CD4-positive, alpha-beta memory T cell (primary cell): ENCODE results near the gene TOP2B. TPM values are rescaled to one million over a fixed set of nuclear protein-coding genes. Genes with fewer than 3 reads are reported as not detected.

Experiments
- CTCF ChIA-PET: fragments of 350-600 bp; sonication (Branson Sonifier 250); formaldehyde crosslinking; loops from one replicate; lab custom pipeline; 2021; ENCODE audit warnings: inconsistent platforms; ENCODE audit not compliant: partially characterized antibody; lab: Charles Lee
- POLR2A ChIA-PET: fragments of 350-600 bp; sonication (Branson Sonifier 250); formaldehyde crosslinking; loops from one replicate; lab custom pipeline; 2021; ENCODE audit not compliant: partially characterized antibody; lab: Charles Lee
- DNase-seq, 5 donors: peaks; one replicate each; pipeline versions ENCODE4 v3.0.0 to v3.0.0-alpha.2; 2020 to 2022; ENCODE audit warnings: mixed read lengths in 1 of 5
- H3K27ac ChIP-seq: one replicate; pipeline ENCODE4 v1.7.0; 2013; ENCODE audit warnings: low read depth, low read length
- H3K27me3 ChIP-seq: 2 replicates; pipeline ENCODE4 v1.7.0; 2013; ENCODE audit warnings: mild to moderate bottlenecking, low read length, moderate library complexity; ENCODE audit not compliant: insufficient read depth
- H3K36me3 ChIP-seq: 2 replicates; pipeline ENCODE4 v1.7.0; 2013; ENCODE audit warnings: mild to moderate bottlenecking, low read length, moderate library complexity; ENCODE audit not compliant: insufficient read depth
- H3K4me1 ChIP-seq: 2 replicates; pipeline ENCODE4 v1.7.0; 2013; ENCODE audit warnings: mild to moderate bottlenecking, low read length, moderate library complexity; ENCODE audit not compliant: insufficient read depth
- H3K4me3 ChIP-seq, 2 donors: one replicate each; pipeline ENCODE4 v1.7.0; 2013; ENCODE audit warnings: low read length in 2 of 2, mild to moderate bottlenecking in 1 of 2
- H3K9me3 ChIP-seq, 2 donors: one replicate each; pipeline ENCODE4 v1.7.0; 2013; ENCODE audit warnings: low read length in 2 of 2, control low read depth in 1 of 2; ENCODE audit not compliant: control insufficient read depth in 1 of 2
- H3K27ac Mint-ChIP-seq, 7 donors: one replicate each; pipeline ENCODE4 v1.8.0; 2020 to 2021; ENCODE audit warnings: mixed read lengths in 7 of 7, mild to moderate bottlenecking in 6 of 7, inconsistent platforms in 3 of 7, moderate library complexity in 3 of 7
- H3K27me3 Mint-ChIP-seq, 2 donors: one replicate each; pipeline ENCODE4 v1.8.0; 2020 to 2021; ENCODE audit warnings: mixed read lengths in 2 of 2
- H3K36me3 Mint-ChIP-seq, 2 donors: one replicate each; pipeline ENCODE4 v1.8.0; 2020 to 2021; ENCODE audit warnings: mixed read lengths in 2 of 2, inconsistent platforms in 1 of 2, mild to moderate bottlenecking in 1 of 2
- H3K4me1 Mint-ChIP-seq, 4 donors: one replicate each; pipeline ENCODE4 v1.8.0; 2020 to 2021; ENCODE audit warnings: mixed read lengths in 4 of 4, mild to moderate bottlenecking in 1 of 4
- H3K4me3 Mint-ChIP-seq, 8 donors: one replicate each; pipeline ENCODE4 v1.8.0; 2020 to 2021; ENCODE audit warnings: mixed read lengths in 8 of 8, mild to moderate bottlenecking in 7 of 8, moderate library complexity in 6 of 8, inconsistent platforms in 3 of 8
- H3K9me3 Mint-ChIP-seq, 8 donors: one replicate each; pipeline ENCODE4 v1.8.0; 2020 to 2021; ENCODE audit warnings: mixed read lengths in 8 of 8, mild to moderate bottlenecking in 5 of 8, inconsistent platforms in 3 of 8, moderate library complexity in 1 of 8
- intact Hi-C: fragments of 100-400 bp; cut with micrococcal nuclease; formaldehyde crosslinking; loops from one replicate; pipeline ENCODE4 v1.15.1; 2023
- polyA plus RNA-seq, 2 donors: library from polyadenylated mRNA; unstranded; fragments of 300-500 nt; fragmentation: Illumina TruSeq; gene quantifications; one replicate each; pipeline ENCODE4 v1.2.3, GENCODE V29; 2021
- total RNA-seq, 2 experiments: library from RNA; stranded (reverse); gene quantifications; one replicate each; pipeline ENCODE4 v1.2.3, GENCODE V29; 2021

The TOP2B gene
- total and polyA plus RNA-seq, 4 experiments from 2014 or later: 28.9 to 175 (median 133) TPM

- Histone ChIP-seq H3K27me3 (no peaks in the 10 kb centered on the region), H3K27ac (no peak overlapping the region), H3K36me3 (no peaks in the 10 kb centered on the region), H3K4me3 (no peak overlapping the region), H3K9me3 (no peaks in the 10 kb centered on the region), H3K4me1 (no peaks in the 10 kb centered on the region)
- peaks cover 0 to 2% (median 0%) of the 10 kb centered on the region in 4 donors for H3K4me1 Mint-ChIP-seq
- H3K9me3 Mint-ChIP-seq: peaks cover 0 to 2% (median 0%) of the 10 kb centered on the region in 8 donors
- peaks cover 7 to 12% of the 10 kb centered on the region in 2 donors for H3K36me3 Mint-ChIP-seq
- H3K27ac Mint-ChIP-seq: peak overlapping the region in 2 of 7 donors; percentile 10 to 42
- H3K27me3 Mint-ChIP-seq: peaks cover 0 to under 1% of the 10 kb centered on the region in 2 donors
- no peak for DNase-seq
- H3K4me3 Mint-ChIP-seq: no peak overlapping the region
- intact Hi-C loops: loop anchor here (5.0 kb wide), 2 partner anchors 1405 to 1595 kb away; no protein-coding TSS in a partner anchor
- CTCF ChIA-PET: interaction anchor here (0.7 to 3.1 kb wide), 8 partner anchors 10 to 55 kb away, joined by 3 to 13 read pairs (median 4); no protein-coding TSS in a partner anchor
- POLR2A ChIA-PET: interaction anchor here (1.1 to 1.4 kb wide), 3 partner anchors 24 to 73 kb away, joined by 3 read pairs; no protein-coding TSS in a partner anchor
These were observed 72.2 kb downstream of the TOP2B start for GRCh38 chr3:25592510-25592968.

- no peak overlapping the region for H3K27ac ChIP-seq
- no peak overlapping the region for H3K27ac Mint-ChIP-seq
- no peaks in the 10 kb centered on the region for H3K27me3 ChIP-seq
- H3K4me1 ChIP-seq: no peaks in the 10 kb centered on the region
- no peaks in the 10 kb centered on the region for H3K9me3 ChIP-seq
- no peak for DNase-seq
- no peaks in the 10 kb centered on the region for H3K36me3 ChIP-seq
- intact Hi-C loops: loop anchor here (5.0 kb wide), 2 partner anchors 1403 to 1593 kb away; no protein-coding TSS in a partner anchor
- H3K36me3 Mint-ChIP-seq: no peaks in the 10 kb centered on the region
- CTCF ChIA-PET: no interaction called here
- H3K4me3 Mint-ChIP-seq: no peak overlapping the region
- H3K9me3 Mint-ChIP-seq: peaks cover 0 to 2% (median 0%) of the 10 kb centered on the region in 8 donors
- no peak overlapping the region for H3K4me3 ChIP-seq
- POLR2A ChIA-PET: no interaction called here
- peaks cover 1 to 3% of the 10 kb centered on the region in 2 donors for H3K27me3 Mint-ChIP-seq
- peaks cover 0 to 2% (median 0%) of the 10 kb centered on the region in 4 donors for H3K4me1 Mint-ChIP-seq
These were observed 74.9 kb downstream of the TOP2B start for GRCh38 chr3:25589783-25590258.

GRCh38 chr3:25589104-25589782, 75.5 kb downstream of the TOP2B start:
- peaks cover 1 to 3% of the 10 kb centered on the region in 2 donors for H3K27me3 Mint-ChIP-seq
- H3K9me3 Mint-ChIP-seq: peaks cover 0 to 2% (median 0%) of the 10 kb centered on the region in 8 donors
- ChIA-PET POLR2A (no interaction called here), CTCF (interaction anchor here (1.2 kb wide), 1 partner anchor 17 kb away, joined by 3 read pairs; no protein-coding TSS in a partner anchor)
- no peaks in the 10 kb centered on the region for H3K27me3 ChIP-seq
- H3K4me3 ChIP-seq: no peak overlapping the region
- H3K36me3 ChIP-seq: no peaks in the 10 kb centered on the region
- H3K9me3 ChIP-seq: no peaks in the 10 kb centered on the region
- intact Hi-C loops: no loop called here
- H3K36me3 Mint-ChIP-seq: no peaks in the 10 kb centered on the region
- peaks cover 0 to 2% (median 0%) of the 10 kb centered on the region in 4 donors for H3K4me1 Mint-ChIP-seq
- no peak overlapping the region for H3K27ac ChIP-seq
- DNase-seq: no peak
- H3K4me1 ChIP-seq: no peaks in the 10 kb centered on the region
- peak overlapping the region in 2 of 7 donors; percentile 35 to 45 for H3K27ac Mint-ChIP-seq
- H3K4me3 Mint-ChIP-seq: no peak overlapping the region

GRCh38 chr3:25588441-25589103, 76.1 kb downstream of the TOP2B start:
- ChIA-PET POLR2A (no interaction called here), CTCF (interaction anchor here (1.2 to 1.4 kb wide), 2 partner anchors 16 to 61 kb away, joined by 3 read pairs; no protein-coding TSS in a partner anchor)
- DNase-seq: no peak
- H3K27ac Mint-ChIP-seq: no peak overlapping the region
- Histone ChIP-seq H3K9me3 (no peaks in the 10 kb centered on the region), H3K4me3 (no peak overlapping the region), H3K36me3 (no peaks in the 10 kb centered on the region), H3K27me3 (no peaks in the 10 kb centered on the region), H3K27ac (no peak overlapping the region), H3K4me1 (no peaks in the 10 kb centered on the region)
- no peak overlapping the region for H3K4me3 Mint-ChIP-seq
- no peaks in the 10 kb centered on the region for H3K36me3 Mint-ChIP-seq
- H3K27me3 Mint-ChIP-seq: peaks cover 1 to 3% of the 10 kb centered on the region in 2 donors
- H3K4me1 Mint-ChIP-seq: no peaks in the 10 kb centered on the region
- peaks cover 0 to 2% (median 0%) of the 10 kb centered on the region in 8 donors for H3K9me3 Mint-ChIP-seq
- intact Hi-C loops: no loop called here

- CTCF ChIA-PET: interaction anchor here (1.4 kb wide), 1 partner anchor 61 kb away, joined by 3 read pairs; no protein-coding TSS in a partner anchor
These were observed 76.7 kb downstream of the TOP2B start for GRCh38 chr3:25587975-25588374.

GRCh38 chr3:25587526-25587925, 77.2 kb downstream of the TOP2B start:
- H3K4me3 ChIP-seq: no peak overlapping the region
- no peaks in the 10 kb centered on the region for H3K9me3 ChIP-seq
- no peaks in the 10 kb centered on the region for H3K4me1 ChIP-seq
- no peak overlapping the region for H3K27ac ChIP-seq
- H3K36me3 ChIP-seq: no peaks in the 10 kb centered on the region
- CTCF ChIA-PET: interaction anchor here (1.4 kb wide), 1 partner anchor 62 kb away, joined by 3 read pairs; no protein-coding TSS in a partner anchor
- H3K4me1 Mint-ChIP-seq: no peaks in the 10 kb centered on the region
- H3K27me3 Mint-ChIP-seq: peaks cover 1 to 5% of the 10 kb centered on the region in 2 donors
- H3K27me3 ChIP-seq: no peaks in the 10 kb centered on the region
- H3K4me3 Mint-ChIP-seq: no peak overlapping the region
- POLR2A ChIA-PET: no interaction called here
- H3K36me3 Mint-ChIP-seq: no peaks in the 10 kb centered on the region
- no peak for DNase-seq
- H3K27ac Mint-ChIP-seq: no peak overlapping the region
- H3K9me3 Mint-ChIP-seq: peaks cover 0 to 2% (median 0%) of the 10 kb centered on the region in 8 donors
- intact Hi-C loops: no loop called here

More at GRCh38 chr3:25587975-25588374, 76.7 kb downstream of the TOP2B start:
- DNase-seq: no peak
- Histone ChIP-seq H3K36me3 (no peaks in the 10 kb centered on the region), H3K27ac (no peak overlapping the region), H3K27me3 (no peaks in the 10 kb centered on the region), H3K4me1 (no peaks in the 10 kb centered on the region), H3K4me3 (no peak overlapping the region), H3K9me3 (no peaks in the 10 kb centered on the region)
- POLR2A ChIA-PET: no interaction called here
- Mint-ChIP-seq H3K4me1 (no peaks in the 10 kb centered on the region), H3K27me3 (peaks cover 1 to 5% of the 10 kb centered on the region in 2 donors), H3K36me3 (no peaks in the 10 kb centered on the region), H3K27ac (no peak overlapping the region), H3K4me3 (no peak overlapping the region), H3K9me3 (peaks cover 0 to 2% (median 0%) of the 10 kb centered on the region in 8 donors)
- intact Hi-C loops: no loop called here
